Measurements from ENCODE around the gene RASA4. TPM values are rescaled to one million over a fixed set of nuclear protein-coding genes. Genes with fewer than 3 reads are reported as not detected.
"Not testable (repeated sequence)": the region's sequence is repeated elsewhere in the genome, so short reads cannot be mapped to it uniquely, and the experiment has no call there.

RASA4 gene
- polyA plus RNA-seq, 4 donors = 24.2 to 31.1 (median 27.2) TPM

GRCh38 chr7:102635354-102635753, 18.8 kb upstream of the RASA4 start:
- not testable (repeated sequence) for H3K4me3 ChIP-seq (ENCODE audit: low read depth in 1 of 3, low read length in 3 of 3); FAIRE-seq; H3K36me3 ChIP-seq (ENCODE audit: control insufficient read depth in 3 of 3, insufficient read depth in 2 of 3, low read depth in 1 of 3, low read length in 3 of 3); H3K27ac ChIP-seq (ENCODE audit: low read depth in 1 of 3, low read length in 2 of 3); H3K9me3 ChIP-seq (ENCODE audit: control insufficient read depth in 2 of 2, insufficient read depth in 1 of 2, low read depth in 1 of 2, low read length in 1 of 2); DNase-seq; H3K27me3 ChIP-seq (ENCODE audit: control insufficient read depth in 3 of 3, insufficient read depth in 3 of 3, low read length in 3 of 3); H3K4me1 ChIP-seq (ENCODE audit: control insufficient read depth in 3 of 3, insufficient read depth in 2 of 3, low read depth in 1 of 3, low read length in 2 of 3)
- WGBS, 3 donors = 69 to 100% methylated on average over 3 of the region's 5 CpGs; no CpG with 5 or more reads in 1 of the 3 donors

DNA sequence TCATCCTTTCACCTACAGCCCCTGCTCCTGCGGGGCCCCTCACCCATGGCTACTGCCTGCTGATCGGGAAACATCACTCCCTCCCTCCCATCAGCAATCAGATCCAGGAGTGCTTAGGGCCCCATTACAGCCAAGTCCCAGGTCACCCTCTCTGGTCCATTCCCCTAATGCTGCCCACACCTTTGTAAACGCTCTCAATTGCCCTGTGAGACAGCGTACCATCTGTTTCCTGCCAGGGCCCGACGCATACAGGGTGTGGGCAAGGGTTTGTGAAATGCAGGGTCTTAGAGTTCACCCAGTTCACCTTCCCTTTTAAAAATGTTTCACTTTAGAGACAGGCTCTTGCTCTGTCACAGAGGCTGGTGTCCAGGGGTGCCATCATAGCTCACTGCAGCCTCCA, 17.7 kb upstream of the RASA4 start:
- H3K9me3 ChIP-seq (ENCODE audit: control insufficient read depth in 2 of 2, insufficient read depth in 1 of 2, low read depth in 1 of 2, low read length in 1 of 2); FAIRE-seq; H3K27ac ChIP-seq (ENCODE audit: low read depth in 1 of 3, low read length in 2 of 3); H3K4me3 ChIP-seq (ENCODE audit: low read depth in 1 of 3, low read length in 3 of 3); H3K36me3 ChIP-seq (ENCODE audit: control insufficient read depth in 3 of 3, insufficient read depth in 2 of 3, low read depth in 1 of 3, low read length in 3 of 3); DNase-seq; H3K4me1 ChIP-seq (ENCODE audit: control insufficient read depth in 3 of 3, insufficient read depth in 2 of 3, low read depth in 1 of 3, low read length in 2 of 3); H3K27me3 ChIP-seq (ENCODE audit: control insufficient read depth in 3 of 3, insufficient read depth in 3 of 3, low read length in 3 of 3): not testable (repeated sequence)
- 84 to 86% (median 85%) methylated on average over 2 of the region's 6 CpGs for WGBS, 3 donors

DNA sequence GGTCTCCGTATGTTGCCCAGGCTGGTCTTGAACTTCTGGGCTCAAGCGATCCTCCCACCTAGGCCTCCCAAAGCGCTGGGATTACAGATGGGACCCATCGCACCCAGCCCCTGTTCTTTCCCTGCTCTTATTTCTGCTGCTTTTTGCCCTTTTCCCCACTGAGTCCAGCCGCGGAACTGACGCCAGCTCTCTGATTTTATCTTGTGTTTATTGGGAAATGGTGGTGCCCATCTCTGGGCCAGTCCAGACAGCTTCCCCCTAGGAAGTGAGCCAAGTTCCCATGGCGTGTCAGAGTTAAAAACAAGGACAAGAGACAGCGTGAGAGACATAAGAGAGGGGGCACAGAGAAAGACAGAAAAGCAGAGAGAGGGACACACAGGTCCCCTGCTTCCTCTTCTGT, 14.1 kb upstream of the RASA4 start:
- not testable (repeated sequence) for H3K27me3 ChIP-seq (ENCODE audit: control insufficient read depth in 3 of 3, insufficient read depth in 3 of 3, low read length in 3 of 3); H3K4me1 ChIP-seq (ENCODE audit: control insufficient read depth in 3 of 3, insufficient read depth in 2 of 3, low read depth in 1 of 3, low read length in 2 of 3); H3K27ac ChIP-seq (ENCODE audit: low read depth in 1 of 3, low read length in 2 of 3); H3K9me3 ChIP-seq (ENCODE audit: control insufficient read depth in 2 of 2, insufficient read depth in 1 of 2, low read depth in 1 of 2, low read length in 1 of 2); H3K4me3 ChIP-seq (ENCODE audit: low read depth in 1 of 3, low read length in 3 of 3); H3K36me3 ChIP-seq (ENCODE audit: control insufficient read depth in 3 of 3, insufficient read depth in 2 of 3, low read depth in 1 of 3, low read length in 3 of 3); DNase-seq; FAIRE-seq
- WGBS, 3 donors = 59 to 84% (median 76%) methylated on average over 3 to 5 of the region's 9 CpGs

DNA sequence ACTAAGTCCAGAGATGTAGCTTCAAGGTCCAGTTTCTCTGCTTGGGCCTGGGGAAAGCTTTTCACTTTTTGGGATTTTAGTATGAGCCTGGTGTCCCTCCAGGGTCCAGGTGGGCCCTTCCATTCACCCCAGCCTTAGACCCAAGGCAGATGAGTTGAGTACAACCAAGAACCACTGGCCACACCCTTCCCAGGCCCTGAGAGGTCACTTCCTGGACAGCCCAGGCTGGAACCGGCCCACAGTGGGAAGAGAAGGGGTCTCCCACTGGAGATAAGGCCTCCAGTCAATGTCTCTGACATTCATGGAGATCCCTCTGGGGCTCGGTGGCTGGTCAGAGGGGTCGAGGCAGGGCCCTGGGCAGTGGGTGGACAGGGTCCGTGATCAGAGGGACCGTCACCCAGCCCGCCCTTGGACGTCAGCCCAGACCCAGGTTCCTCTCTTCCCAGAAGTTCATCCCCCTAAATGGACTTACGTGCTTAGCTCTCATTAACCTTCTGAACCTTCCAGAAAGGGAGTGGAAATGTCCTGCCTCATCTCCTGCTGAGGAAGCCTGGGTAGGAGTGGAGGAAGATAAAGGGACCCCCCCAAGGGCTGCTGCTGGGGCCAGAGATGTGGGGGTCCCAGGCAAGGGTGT, 10.8 kb upstream of the RASA4 start:
- H3K36me3 ChIP-seq (ENCODE audit: control insufficient read depth in 3 of 3, insufficient read depth in 2 of 3, low read depth in 1 of 3, low read length in 3 of 3); H3K9me3 ChIP-seq (ENCODE audit: control insufficient read depth in 2 of 2, insufficient read depth in 1 of 2, low read depth in 1 of 2, low read length in 1 of 2); FAIRE-seq; DNase-seq; H3K4me1 ChIP-seq (ENCODE audit: control insufficient read depth in 3 of 3, insufficient read depth in 2 of 3, low read depth in 1 of 3, low read length in 2 of 3); H3K27ac ChIP-seq (ENCODE audit: low read depth in 1 of 3, low read length in 2 of 3); H3K27me3 ChIP-seq (ENCODE audit: control insufficient read depth in 3 of 3, insufficient read depth in 3 of 3, low read length in 3 of 3); H3K4me3 ChIP-seq (ENCODE audit: low read depth in 1 of 3, low read length in 3 of 3): not testable (repeated sequence)
- no CpG with 5 or more reads among the region's 8 CpGs for WGBS, 3 donors

- H3K27ac ChIP-seq (ENCODE audit: low read depth in 1 of 3, low read length in 2 of 3); H3K4me1 ChIP-seq (ENCODE audit: control insufficient read depth in 3 of 3, insufficient read depth in 2 of 3, low read depth in 1 of 3, low read length in 2 of 3); DNase-seq; H3K4me3 ChIP-seq (ENCODE audit: low read depth in 1 of 3, low read length in 3 of 3); H3K36me3 ChIP-seq (ENCODE audit: control insufficient read depth in 3 of 3, insufficient read depth in 2 of 3, low read depth in 1 of 3, low read length in 3 of 3); H3K27me3 ChIP-seq (ENCODE audit: control insufficient read depth in 3 of 3, insufficient read depth in 3 of 3, low read length in 3 of 3); H3K9me3 ChIP-seq (ENCODE audit: control insufficient read depth in 2 of 2, insufficient read depth in 1 of 2, low read depth in 1 of 2, low read length in 1 of 2); FAIRE-seq: not testable (repeated sequence)
- WGBS, 3 donors = 66 to 86% (median 82%) methylated on average over 3 to 4 of the region's 8 CpGs
Measured at GRCh38 chr7:102618122-102618521, 1.6 kb upstream of the RASA4 start.

GRCh38 chr7:102615930-102616329, 626 bp downstream of the RASA4 start:
- H3K4me1 ChIP-seq (ENCODE audit: control insufficient read depth in 3 of 3, insufficient read depth in 2 of 3, low read depth in 1 of 3, low read length in 2 of 3); H3K36me3 ChIP-seq (ENCODE audit: control insufficient read depth in 3 of 3, insufficient read depth in 2 of 3, low read depth in 1 of 3, low read length in 3 of 3): not testable (repeated sequence)
- WGBS, 3 donors = no CpG with 5 or more reads among the region's 10 CpGs

DNA sequence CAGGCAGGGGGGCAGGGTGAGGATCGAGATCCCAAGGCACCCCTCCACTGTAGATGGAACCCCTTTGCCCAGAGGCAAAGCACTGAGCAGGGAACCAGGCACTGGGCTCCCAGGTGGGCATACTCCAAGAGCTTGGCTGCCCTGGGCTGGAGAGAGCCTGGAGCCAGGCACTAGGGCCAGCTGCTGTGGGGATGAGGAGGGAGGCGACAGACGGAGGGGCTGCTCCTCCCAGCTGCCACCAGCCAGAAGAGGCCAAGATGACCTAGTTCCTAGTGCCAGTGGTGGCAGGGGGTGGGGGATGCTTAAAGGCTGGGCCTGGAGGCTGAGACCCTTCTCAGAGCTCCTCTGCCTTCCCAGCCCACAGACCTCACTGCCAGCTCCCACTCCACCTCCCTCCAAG, 1.7 kb downstream of the RASA4 start:
- H3K9me3 ChIP-seq (ENCODE audit: control insufficient read depth in 2 of 2, insufficient read depth in 1 of 2, low read depth in 1 of 2, low read length in 1 of 2); H3K36me3 ChIP-seq (ENCODE audit: control insufficient read depth in 3 of 3, insufficient read depth in 2 of 3, low read depth in 1 of 3, low read length in 3 of 3); H3K27ac ChIP-seq (ENCODE audit: low read depth in 1 of 3, low read length in 2 of 3); H3K4me3 ChIP-seq (ENCODE audit: low read depth in 1 of 3, low read length in 3 of 3); DNase-seq; FAIRE-seq; H3K4me1 ChIP-seq (ENCODE audit: control insufficient read depth in 3 of 3, insufficient read depth in 2 of 3, low read depth in 1 of 3, low read length in 2 of 3); H3K27me3 ChIP-seq (ENCODE audit: control insufficient read depth in 3 of 3, insufficient read depth in 3 of 3, low read length in 3 of 3): not testable (repeated sequence)
- WGBS, 3 donors = no CpG with 5 or more reads among the region's 3 CpGs

More at GRCh38 chr7:102615930-102616329, 626 bp downstream of the RASA4 start:
- FAIRE-seq; H3K27ac ChIP-seq (ENCODE audit: low read depth in 1 of 3, low read length in 2 of 3); H3K9me3 ChIP-seq (ENCODE audit: control insufficient read depth in 2 of 2, insufficient read depth in 1 of 2, low read depth in 1 of 2, low read length in 1 of 2); H3K27me3 ChIP-seq (ENCODE audit: control insufficient read depth in 3 of 3, insufficient read depth in 3 of 3, low read length in 3 of 3); H3K4me3 ChIP-seq (ENCODE audit: low read depth in 1 of 3, low read length in 3 of 3); DNase-seq: not testable (repeated sequence)

DNA sequence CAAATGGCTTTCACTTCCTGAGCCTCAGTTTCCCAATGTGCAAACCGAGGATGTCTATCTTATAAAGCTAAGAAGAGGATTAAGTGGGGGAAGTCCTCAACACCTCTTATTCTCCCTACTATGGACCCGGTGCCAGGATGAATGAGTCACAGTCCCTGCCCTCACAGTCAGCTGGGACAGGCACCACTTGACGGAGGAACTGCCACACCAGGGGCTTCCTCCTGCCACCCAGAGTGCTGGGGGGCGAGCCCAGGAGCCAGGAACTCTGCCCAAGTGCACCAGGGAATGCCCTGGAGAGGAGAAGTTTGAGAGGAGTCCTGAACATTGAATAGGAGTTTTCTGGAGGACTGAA, 2.2 kb downstream of the RASA4 start:
- H3K4me3 ChIP-seq (ENCODE audit: low read depth in 1 of 3, low read length in 3 of 3); H3K27me3 ChIP-seq (ENCODE audit: control insufficient read depth in 3 of 3, insufficient read depth in 3 of 3, low read length in 3 of 3); H3K4me1 ChIP-seq (ENCODE audit: control insufficient read depth in 3 of 3, insufficient read depth in 2 of 3, low read depth in 1 of 3, low read length in 2 of 3); H3K9me3 ChIP-seq (ENCODE audit: control insufficient read depth in 2 of 2, insufficient read depth in 1 of 2, low read depth in 1 of 2, low read length in 1 of 2); FAIRE-seq; H3K27ac ChIP-seq (ENCODE audit: low read depth in 1 of 3, low read length in 2 of 3); H3K36me3 ChIP-seq (ENCODE audit: control insufficient read depth in 3 of 3, insufficient read depth in 2 of 3, low read depth in 1 of 3, low read length in 3 of 3); DNase-seq: not testable (repeated sequence)
- no CpG with 5 or more reads among the region's 4 CpGs for WGBS, 3 donors

All from small intestine (tissue), 7 donors.